ENCODE measurements around the gene GLIS1. TPM values are rescaled to one million over a fixed set of nuclear protein-coding genes. Genes with fewer than 3 reads are reported as not detected.

GLIS1 gene
- total RNA-seq, 1 experiment from 2014 or later = 0.24 TPM

DNA sequence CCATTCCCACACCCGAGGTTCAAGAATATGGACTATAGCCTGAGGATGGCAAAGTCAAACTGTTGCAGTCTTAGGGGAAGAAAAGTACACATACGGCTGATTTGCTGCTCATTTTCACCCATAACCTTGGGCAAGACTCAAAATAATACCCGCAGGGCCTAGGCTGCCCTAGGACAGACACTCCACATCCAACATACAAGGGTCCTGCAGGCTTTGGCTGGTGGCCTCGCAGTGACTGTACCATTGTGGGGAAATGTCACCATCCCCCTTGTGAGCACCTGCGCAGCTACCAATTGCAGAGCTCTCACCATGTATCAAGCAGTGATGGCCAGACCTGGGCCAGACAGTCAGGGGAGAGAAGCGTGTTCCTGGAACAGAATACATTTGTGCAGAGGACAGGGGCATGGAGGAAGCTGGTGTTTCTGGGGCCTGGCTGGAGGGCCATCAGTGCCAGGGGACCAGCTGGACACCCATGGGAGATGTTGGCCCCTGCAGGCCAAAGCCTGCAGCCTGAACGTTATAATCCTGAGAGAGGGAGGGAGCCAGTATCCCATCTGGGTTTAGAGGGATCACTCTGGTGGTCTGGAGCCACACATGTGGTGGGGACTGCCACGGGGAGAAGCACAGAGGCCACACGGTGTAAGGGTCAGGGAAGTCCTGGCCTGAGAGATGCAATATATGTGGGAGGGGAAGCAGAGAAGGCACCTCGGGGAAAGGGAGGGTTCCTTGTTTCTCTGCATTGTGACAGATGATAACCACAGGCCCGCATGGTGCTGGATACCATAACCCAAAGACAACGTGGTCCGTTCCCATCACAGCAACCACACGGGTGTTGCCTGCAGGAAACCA is 101.2 kb downstream of the GLIS1 start:
- Mint-ChIP-seq H3K4me1 (0 out of 2 replicates have a peak, but pooled peaks cover 8% of the 10 kb centered on the region), H3K4me3 (no peak overlapping the region), H3K27ac (no peak overlapping the region), H3K9me3 (no peaks in the 10 kb centered on the region), H3K36me3 (no peaks in the 10 kb centered on the region), H3K27me3 (ENCODE audit: low read depth) (no peaks in the 10 kb centered on the region; the same call in 1 of the 2 replicates)
- ATAC-seq (no peak), DNase-seq (ENCODE audit: low spot score) (no peak)
- TF ChIP-seq CREM (CRISPR knock-in tag; IDR thresholded peaks at IDR 0.05) = no peak
- TF ChIP-seq NR2C2 (CRISPR knock-in tag; IDR thresholded peaks at IDR 0.05) = 0 out of 2 replicates have a peak, but pooled peaks have one; percentile 10
- TF ChIP-seq ZNF219 (CRISPR knock-in tag; IDR thresholded peaks at IDR 0.05; ENCODE audit: borderline replicate concordance) = no peak
- TF ChIP-seq, protein P1, sequence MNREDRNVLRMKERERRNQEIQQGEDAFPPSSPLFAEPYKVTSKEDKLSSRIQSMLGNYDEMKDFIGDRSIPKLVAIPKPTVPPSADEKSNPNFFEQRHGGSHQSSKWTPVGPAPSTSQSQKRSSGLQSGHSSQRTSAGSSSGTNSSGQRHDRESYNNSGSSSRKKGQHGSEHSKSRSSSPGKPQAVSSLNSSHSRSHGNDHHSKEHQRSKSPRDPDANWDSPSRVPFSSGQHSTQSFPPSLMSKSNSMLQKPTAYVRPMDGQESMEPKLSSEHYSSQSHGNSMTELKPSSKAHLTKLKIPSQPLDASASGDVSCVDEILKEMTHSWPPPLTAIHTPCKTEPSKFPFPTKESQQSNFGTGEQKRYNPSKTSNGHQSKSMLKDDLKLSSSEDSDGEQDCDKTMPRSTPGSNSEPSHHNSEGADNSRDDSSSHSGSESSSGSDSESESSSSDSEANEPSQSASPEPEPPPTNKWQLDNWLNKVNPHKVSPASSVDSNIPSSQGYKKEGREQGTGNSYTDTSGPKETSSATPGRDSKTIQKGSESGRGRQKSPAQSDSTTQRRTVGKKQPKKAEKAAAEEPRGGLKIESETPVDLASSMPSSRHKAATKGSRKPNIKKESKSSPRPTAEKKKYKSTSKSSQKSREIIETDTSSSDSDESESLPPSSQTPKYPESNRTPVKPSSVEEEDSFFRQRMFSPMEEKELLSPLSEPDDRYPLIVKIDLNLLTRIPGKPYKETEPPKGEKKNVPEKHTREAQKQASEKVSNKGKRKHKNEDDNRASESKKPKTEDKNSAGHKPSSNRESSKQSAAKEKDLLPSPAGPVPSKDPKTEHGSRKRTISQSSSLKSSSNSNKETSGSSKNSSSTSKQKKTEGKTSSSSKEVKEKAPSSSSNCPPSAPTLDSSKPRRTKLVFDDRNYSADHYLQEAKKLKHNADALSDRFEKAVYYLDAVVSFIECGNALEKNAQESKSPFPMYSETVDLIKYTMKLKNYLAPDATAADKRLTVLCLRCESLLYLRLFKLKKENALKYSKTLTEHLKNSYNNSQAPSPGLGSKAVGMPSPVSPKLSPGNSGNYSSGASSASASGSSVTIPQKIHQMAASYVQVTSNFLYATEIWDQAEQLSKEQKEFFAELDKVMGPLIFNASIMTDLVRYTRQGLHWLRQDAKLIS (CRISPR knock-in tag; IDR thresholded peaks at IDR 0.05; ENCODE audit: borderline replicate concordance) = no peak
- ChIA-PET CTCF (interaction anchor here (1.3 to 2.3 kb wide), 2 partner anchors 27 to 44 kb away, joined by 3 to 8 read pairs; no protein-coding TSS in a partner anchor), POLR2A (interaction anchor here (1.1 kb wide), 1 partner anchor 10 kb away, joined by 3 read pairs; no protein-coding TSS in a partner anchor)

DNA sequence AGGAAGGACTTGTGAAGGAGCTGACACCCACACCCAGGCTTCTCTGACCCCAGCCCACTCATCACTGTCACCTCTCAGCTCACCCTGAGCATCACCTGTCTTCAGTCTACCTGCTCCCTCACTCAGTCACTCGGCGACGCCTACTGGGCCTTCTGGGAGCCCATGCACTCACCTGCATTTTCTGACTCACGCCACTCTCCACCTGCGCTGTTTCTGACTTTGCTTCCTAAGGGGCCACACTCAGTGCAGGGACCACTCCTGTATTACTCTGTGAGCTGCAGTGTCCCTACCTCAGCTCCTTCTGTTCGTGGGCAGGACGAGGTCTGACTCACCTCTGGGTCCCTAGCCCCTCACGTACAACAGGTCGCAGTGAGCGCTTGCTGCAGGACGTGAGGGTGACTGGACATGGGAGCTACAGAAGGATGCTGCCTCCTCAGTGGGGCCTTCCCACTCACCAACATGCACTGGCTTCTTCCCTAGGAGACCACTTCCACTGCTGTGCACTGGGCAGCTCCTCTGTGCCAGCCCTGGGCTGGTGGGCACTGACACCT is 102.3 kb downstream of the GLIS1 start:
- no peaks in the 10 kb centered on the region for H3K36me3 Mint-ChIP-seq
- no peaks in the 10 kb centered on the region for H3K9me3 Mint-ChIP-seq
- no peak for ATAC-seq
- ChIA-PET CTCF (interaction anchor here (1.3 to 2.3 kb wide), 2 partner anchors 28 to 45 kb away, joined by 3 to 8 read pairs; no protein-coding TSS in a partner anchor), POLR2A (interaction anchor here (1.1 kb wide), 1 partner anchor 9 kb away, joined by 3 read pairs; no protein-coding TSS in a partner anchor)
- H3K27me3 Mint-ChIP-seq (ENCODE audit: low read depth) = no peaks in the 10 kb centered on the region; the same call in 1 of the 2 replicates
- no peak overlapping the region for H3K27ac Mint-ChIP-seq
- DNase-seq (ENCODE audit: low spot score) = no peak
- 0 out of 2 replicates have a peak, but pooled peaks cover 5% of the 10 kb centered on the region for H3K4me1 Mint-ChIP-seq
- TF ChIP-seq, protein P2, sequence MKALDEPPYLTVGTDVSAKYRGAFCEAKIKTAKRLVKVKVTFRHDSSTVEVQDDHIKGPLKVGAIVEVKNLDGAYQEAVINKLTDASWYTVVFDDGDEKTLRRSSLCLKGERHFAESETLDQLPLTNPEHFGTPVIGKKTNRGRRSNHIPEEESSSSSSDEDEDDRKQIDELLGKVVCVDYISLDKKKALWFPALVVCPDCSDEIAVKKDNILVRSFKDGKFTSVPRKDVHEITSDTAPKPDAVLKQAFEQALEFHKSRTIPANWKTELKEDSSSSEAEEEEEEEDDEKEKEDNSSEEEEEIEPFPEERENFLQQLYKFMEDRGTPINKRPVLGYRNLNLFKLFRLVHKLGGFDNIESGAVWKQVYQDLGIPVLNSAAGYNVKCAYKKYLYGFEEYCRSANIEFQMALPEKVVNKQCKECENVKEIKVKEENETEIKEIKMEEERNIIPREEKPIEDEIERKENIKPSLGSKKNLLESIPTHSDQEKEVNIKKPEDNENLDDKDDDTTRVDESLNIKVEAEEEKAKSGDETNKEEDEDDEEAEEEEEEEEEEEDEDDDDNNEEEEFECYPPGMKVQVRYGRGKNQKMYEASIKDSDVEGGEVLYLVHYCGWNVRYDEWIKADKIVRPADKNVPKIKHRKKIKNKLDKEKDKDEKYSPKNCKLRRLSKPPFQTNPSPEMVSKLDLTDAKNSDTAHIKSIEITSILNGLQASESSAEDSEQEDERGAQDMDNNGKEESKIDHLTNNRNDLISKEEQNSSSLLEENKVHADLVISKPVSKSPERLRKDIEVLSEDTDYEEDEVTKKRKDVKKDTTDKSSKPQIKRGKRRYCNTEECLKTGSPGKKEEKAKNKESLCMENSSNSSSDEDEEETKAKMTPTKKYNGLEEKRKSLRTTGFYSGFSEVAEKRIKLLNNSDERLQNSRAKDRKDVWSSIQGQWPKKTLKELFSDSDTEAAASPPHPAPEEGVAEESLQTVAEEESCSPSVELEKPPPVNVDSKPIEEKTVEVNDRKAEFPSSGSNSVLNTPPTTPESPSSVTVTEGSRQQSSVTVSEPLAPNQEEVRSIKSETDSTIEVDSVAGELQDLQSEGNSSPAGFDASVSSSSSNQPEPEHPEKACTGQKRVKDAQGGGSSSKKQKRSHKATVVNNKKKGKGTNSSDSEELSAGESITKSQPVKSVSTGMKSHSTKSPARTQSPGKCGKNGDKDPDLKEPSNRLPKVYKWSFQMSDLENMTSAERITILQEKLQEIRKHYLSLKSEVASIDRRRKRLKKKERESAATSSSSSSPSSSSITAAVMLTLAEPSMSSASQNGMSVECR (CRISPR knock-in tag; IDR thresholded peaks at IDR 0.05; ENCODE audit: borderline replicate concordance) = no peak
- no peak for TF ChIP-seq JAZF1 (CRISPR knock-in tag; IDR thresholded peaks at IDR 0.05)
- no peak overlapping the region for H3K4me3 Mint-ChIP-seq

DNA sequence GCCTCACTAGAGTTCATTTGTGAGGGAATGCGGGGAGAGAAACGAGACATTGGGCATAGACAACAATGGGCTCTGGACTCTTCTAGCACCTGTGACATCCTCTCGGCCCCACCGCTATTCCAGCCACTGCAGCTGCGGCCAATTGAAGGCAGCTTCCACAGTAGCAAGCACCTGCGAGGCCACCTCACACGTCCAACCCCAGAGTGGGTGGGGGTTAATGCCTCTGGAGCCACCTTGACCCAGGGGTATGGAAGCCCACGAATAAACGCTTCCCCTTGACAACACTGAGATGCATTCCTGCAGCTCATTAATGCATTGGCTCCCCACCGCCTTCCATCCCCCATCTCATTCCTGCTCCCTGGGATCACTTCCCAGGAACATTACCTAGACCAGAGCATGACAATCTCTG is 104.4 kb downstream of the GLIS1 start:
- H3K9me3 Mint-ChIP-seq = no peaks in the 10 kb centered on the region
- CTCF ChIA-PET = interaction anchor here (0.9 to 2.8 kb wide), 3 partner anchors 47 to 149 kb away, joined by 4 to 11 read pairs (median 7); no protein-coding TSS in a partner anchor
- H3K27ac Mint-ChIP-seq = no peak overlapping the region
- POLR2A ChIA-PET = interaction anchor here (0.5 kb wide), 1 partner anchor 37 kb away, joined by 3 read pairs; no protein-coding TSS in a partner anchor
- no peaks in the 10 kb centered on the region; the same call in 1 of the 2 replicates for H3K27me3 Mint-ChIP-seq (ENCODE audit: low read depth)
- ATAC-seq (peak; percentile 84), DNase-seq (ENCODE audit: low spot score) (peak; percentile 23)
- H3K36me3 Mint-ChIP-seq = no peaks in the 10 kb centered on the region
- no peak overlapping the region for H3K4me3 Mint-ChIP-seq
- 0 out of 2 replicates have a peak, but pooled peaks cover 2% of the 10 kb centered on the region for H3K4me1 Mint-ChIP-seq
- TF ChIP-seq TEAD1 (CRISPR knock-in tag; IDR thresholded peaks at IDR 0.05) (no peak), NFE2L1 (CRISPR knock-in tag; IDR thresholded peaks at IDR 0.05) (no peak), GABPB1 (CRISPR knock-in tag; IDR thresholded peaks at IDR 0.05) (no peak), EMX1 (CRISPR knock-in tag; IDR thresholded peaks at IDR 0.05) (no peak), ZNF121 (CRISPR knock-in tag; IDR thresholded peaks at IDR 0.05) (no peak)
- TF ChIP-seq, protein P1 (CRISPR knock-in tag; IDR thresholded peaks at IDR 0.05; ENCODE audit: borderline replicate concordance) = no peak
- TF ChIP-seq, protein P3, sequence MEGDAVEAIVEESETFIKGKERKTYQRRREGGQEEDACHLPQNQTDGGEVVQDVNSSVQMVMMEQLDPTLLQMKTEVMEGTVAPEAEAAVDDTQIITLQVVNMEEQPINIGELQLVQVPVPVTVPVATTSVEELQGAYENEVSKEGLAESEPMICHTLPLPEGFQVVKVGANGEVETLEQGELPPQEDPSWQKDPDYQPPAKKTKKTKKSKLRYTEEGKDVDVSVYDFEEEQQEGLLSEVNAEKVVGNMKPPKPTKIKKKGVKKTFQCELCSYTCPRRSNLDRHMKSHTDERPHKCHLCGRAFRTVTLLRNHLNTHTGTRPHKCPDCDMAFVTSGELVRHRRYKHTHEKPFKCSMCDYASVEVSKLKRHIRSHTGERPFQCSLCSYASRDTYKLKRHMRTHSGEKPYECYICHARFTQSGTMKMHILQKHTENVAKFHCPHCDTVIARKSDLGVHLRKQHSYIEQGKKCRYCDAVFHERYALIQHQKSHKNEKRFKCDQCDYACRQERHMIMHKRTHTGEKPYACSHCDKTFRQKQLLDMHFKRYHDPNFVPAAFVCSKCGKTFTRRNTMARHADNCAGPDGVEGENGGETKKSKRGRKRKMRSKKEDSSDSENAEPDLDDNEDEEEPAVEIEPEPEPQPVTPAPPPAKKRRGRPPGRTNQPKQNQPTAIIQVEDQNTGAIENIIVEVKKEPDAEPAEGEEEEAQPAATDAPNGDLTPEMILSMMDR (IDR thresholded peaks at IDR 0.05) = no peak
- TF ChIP-seq, protein P4, sequence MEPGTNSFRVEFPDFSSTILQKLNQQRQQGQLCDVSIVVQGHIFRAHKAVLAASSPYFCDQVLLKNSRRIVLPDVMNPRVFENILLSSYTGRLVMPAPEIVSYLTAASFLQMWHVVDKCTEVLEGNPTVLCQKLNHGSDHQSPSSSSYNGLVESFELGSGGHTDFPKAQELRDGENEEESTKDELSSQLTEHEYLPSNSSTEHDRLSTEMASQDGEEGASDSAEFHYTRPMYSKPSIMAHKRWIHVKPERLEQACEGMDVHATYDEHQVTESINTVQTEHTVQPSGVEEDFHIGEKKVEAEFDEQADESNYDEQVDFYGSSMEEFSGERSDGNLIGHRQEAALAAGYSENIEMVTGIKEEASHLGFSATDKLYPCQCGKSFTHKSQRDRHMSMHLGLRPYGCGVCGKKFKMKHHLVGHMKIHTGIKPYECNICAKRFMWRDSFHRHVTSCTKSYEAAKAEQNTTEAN (CRISPR knock-in tag; IDR thresholded peaks at IDR 0.05) = 0 out of 2 replicates have a peak, but pooled peaks have one; percentile 42
